GM12891 (cell line): Measurements from ENCODE around the gene HMG20A. TPM values are rescaled to one million over a fixed set of nuclear protein-coding genes. Genes with fewer than 3 reads are reported as not detected.
A peak's percentile ranks its signal among the peaks of the same experiment; 100 is the strongest.

ENCODE experiments used
- DNase-seq: peaks from one replicate; pipeline ENCODE4 v3.0.0; 2011; ENCODE audit warnings: low spot score; ENCODE audit not compliant: insufficient read length
- FAIRE-seq: peaks from 2 replicates; lab custom pipeline; 2011; peaks lifted over from hg19 to GRCh38; lab: Jason Lieb, UNC
- PAX5 ChIP-seq: IDR thresholded peaks from 2 replicates; pipeline ENCODE4 v1.6.1; 2011; ENCODE audit warnings: low read length, moderate library complexity, mild to moderate bottlenecking; ENCODE audit not compliant: insufficient read depth, severe bottlenecking
- POLR2A ChIP-seq: IDR thresholded peaks from 2 replicates; pipeline ENCODE4 v1.6.1; 2011; ENCODE audit warnings: low read depth, low read length, control low read depth
- POLR2AphosphoS5 ChIP-seq: IDR thresholded peaks from 2 replicates; pipeline ENCODE4 v1.6.1; 2011; ENCODE audit warnings: low read depth, low read length, control low read depth
- POU2F2 ChIP-seq: IDR thresholded peaks from 2 replicates; pipeline ENCODE4 v1.6.1; 2011; ENCODE audit warnings: low read depth, mild to moderate bottlenecking, control low read depth, low read length, moderate library complexity
- SPI1 ChIP-seq: IDR thresholded peaks from 2 replicates; pipeline ENCODE4 v1.6.1; 2011; ENCODE audit warnings: low read depth, low read length, control low read depth
- TAF1 ChIP-seq: IDR thresholded peaks from 2 replicates; pipeline ENCODE4 v1.6.1; 2011; ENCODE audit warnings: low read depth, low read length, control low read depth
- polyA plus RNA-seq: library from polyadenylated mRNA; unstranded; fragments of >200 nt; gene quantifications from one replicate; pipeline ENCODE4 v1.2.1, GENCODE V29; 2012; ENCODE audit warnings: low read depth, missing spikeins, inconsistent platforms; ENCODE audit not compliant: missing spikeins

Gene HMG20A
- polyA plus RNA-seq, result 28.8 TPM

GRCh38 chr15:77420610-77421369, at the start of gene HMG20A:
TSS of gene HMG20A (plus strand) at chr15:77420888. CDS start at chr15:77458408, 37,520 bp downstream.
- TF ChIP-seq POU2F2 (no peak; the same call in 1 of the 2 replicates), POLR2A (peak; percentile 83), SPI1 (no peak), POLR2AphosphoS5 (peak; percentile 77), TAF1 (peak; percentile 81), PAX5 (no peak)
- FAIRE-seq (peak; percentile 9), DNase-seq (peak; percentile 30)

DNA sequence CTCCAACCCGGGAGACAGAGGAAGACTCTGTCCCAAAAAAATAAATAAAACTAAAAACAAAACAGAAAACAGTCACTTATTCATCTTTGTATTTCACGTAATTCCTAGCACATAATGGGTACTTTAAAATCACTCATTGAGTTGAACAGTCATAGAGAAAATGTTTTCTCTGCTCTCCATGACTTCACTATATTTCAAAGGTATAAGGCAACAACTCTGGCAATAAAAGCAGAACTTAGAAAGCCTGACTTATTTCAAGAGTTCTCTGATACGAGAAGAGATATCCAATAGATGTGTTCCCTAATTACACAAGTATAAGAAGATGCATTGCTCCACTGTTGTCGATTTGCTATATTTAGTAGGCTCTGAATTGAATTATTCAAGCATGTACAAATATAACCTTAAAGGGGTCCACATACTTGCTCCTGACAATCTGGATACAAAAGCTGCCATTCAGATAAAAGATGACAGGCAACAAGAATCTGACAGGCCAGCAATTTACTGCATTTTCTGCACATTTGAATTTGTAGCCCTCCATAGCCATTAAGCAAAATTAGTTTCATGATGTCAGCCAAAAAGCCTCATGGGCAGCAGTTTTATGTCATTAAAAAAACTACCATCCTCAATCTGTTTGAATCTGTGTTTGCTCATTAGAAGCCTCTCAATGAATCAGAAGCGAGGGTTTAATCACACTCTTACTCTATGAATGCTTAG, 48.7 kb upstream of the HMG20A start:
- FAIRE-seq (peak; percentile 16), DNase-seq (no peak)
- no peak for TF ChIP-seq POLR2A
- peak; percentile 29; the same call in 1 of the 2 replicates for TF ChIP-seq SPI1

GRCh38 chr15:77373441-77373840, 47.2 kb upstream of the HMG20A start:
- no peak for FAIRE-seq
- DNase-seq, result no peak

DNA sequence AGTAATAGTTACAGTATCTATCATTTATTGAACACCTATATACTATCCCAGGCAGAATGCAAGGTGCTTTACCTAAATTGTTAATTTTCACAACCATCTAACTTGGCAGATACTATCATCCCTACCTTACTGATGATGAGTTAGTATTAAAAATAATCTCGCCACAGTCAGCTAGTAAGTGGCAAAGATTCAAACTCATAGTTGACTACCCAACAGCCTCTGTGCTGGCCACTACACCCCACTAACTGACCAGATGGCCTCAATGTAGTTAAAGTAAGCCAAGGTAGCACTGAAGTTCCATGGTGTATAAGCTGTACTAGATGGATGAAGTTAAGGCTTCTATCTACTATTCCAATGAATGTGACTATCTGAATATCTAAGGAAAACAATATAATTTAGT, 45.6 kb upstream of the HMG20A start:
- TF ChIP-seq TAF1 (no peak), SPI1 (no peak), POU2F2 (no peak), POLR2AphosphoS5 (no peak), PAX5 (no peak), POLR2A (no peak)
- no peak for DNase-seq
- no peak for FAIRE-seq

More at GRCh38 chr15:77373441-77373840, 47.2 kb upstream of the HMG20A start:
- TF ChIP-seq POU2F2 (no peak), POLR2A (no peak), PAX5 (no peak), POLR2AphosphoS5 (no peak)

GRCh38 chr15:77376770-77377169, 43.9 kb upstream of the HMG20A start:
- TF ChIP-seq TAF1, result no peak
- TF ChIP-seq POLR2A, result no peak
- TF ChIP-seq POLR2AphosphoS5, result no peak
- TF ChIP-seq POU2F2, result no peak
- no peak for TF ChIP-seq SPI1
- no peak for TF ChIP-seq PAX5
- DNase-seq, result no peak
- FAIRE-seq, result no peak

DNA sequence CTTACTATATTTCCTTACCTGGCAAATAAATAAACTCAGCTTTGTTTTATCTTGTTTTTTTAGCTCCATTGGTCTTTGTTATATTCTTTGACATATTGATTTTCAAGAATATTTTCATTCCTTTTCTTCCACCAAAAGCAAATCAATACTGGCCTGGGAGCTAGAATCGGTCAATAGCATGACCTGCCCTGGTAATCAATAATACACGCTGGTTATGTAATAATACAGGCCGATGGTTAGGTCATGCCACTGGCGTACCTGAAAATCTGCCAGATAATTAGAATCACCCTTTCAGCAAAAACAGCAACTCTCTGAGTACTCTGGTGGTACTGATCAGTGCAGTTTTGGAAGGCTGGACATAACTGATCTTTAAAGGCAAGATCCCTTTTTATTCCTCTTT, 40.7 kb upstream of the HMG20A start:
- FAIRE-seq (peak; percentile 31), DNase-seq (no peak)
- TF ChIP-seq TAF1 (no peak), POLR2AphosphoS5 (no peak), SPI1 (no peak), PAX5 (no peak), POLR2A (no peak), POU2F2 (no peak)

DNA sequence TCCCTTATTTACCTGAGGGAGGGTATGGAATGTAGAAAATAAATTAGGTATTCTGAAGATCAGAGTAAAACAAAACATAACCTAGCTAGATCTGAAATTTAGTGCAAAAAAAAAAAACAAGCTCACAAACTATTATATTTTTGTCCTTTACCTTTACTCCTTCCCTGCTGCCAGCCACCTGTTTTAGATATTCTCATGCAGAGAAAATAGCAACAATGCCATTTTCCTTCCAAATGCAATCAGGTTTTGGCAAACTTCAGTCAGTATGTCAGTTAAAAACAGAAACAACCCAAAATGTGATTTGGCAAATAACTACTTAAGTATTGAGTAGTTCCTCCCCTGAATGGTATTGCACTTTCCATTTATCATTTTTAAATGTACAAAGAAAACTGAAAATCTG, 36.6 kb upstream of the HMG20A start:
- TF ChIP-seq POU2F2, result no peak
- TF ChIP-seq POLR2AphosphoS5, result no peak
- TF ChIP-seq SPI1, result no peak
- TF ChIP-seq POLR2A, result no peak
- no peak for TF ChIP-seq TAF1
- TF ChIP-seq PAX5, result no peak
- DNase-seq (no peak), FAIRE-seq (no peak)

DNA sequence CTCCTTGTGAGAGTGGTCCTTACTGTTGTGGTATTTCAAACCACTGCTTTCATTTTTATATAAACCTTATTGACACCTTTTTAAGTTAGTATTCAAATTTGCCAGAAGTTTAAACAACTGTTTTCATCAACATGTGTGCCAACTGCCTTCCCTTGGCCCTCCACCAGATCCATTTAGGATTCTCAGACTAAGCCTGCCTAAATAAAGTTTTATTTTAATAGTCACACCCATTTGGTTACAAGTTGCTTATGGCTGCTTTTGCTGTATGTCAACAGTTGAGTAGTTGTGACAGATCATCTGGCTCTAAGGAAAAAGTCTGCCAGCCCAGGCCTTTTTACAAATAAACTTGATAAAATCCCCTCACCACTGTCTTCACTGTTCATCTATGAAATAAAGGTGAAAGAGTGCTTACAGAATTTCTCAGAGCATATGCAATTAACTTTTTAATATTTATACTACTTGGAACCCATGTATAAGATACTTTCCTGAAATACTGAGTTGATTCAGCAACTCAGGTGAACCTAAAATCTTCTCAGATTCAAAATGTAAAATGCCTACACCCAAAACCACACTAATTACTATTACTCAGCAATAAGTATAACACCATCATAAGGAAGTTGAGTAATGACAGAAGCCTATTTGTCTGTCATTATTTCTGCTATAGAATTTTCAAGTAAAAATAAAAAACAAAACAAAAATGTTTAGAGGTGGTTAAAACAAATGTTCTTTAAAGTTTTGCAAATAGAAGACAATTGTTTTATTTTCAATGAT, 35.9 kb upstream of the HMG20A start:
- DNase-seq (no peak), FAIRE-seq (no peak)
- no peak for TF ChIP-seq PAX5
- no peak for TF ChIP-seq TAF1
- TF ChIP-seq POLR2AphosphoS5, result no peak
- TF ChIP-seq SPI1, result no peak
- no peak for TF ChIP-seq POU2F2
- TF ChIP-seq POLR2A, result no peak

GRCh38 chr15:77386626-77387025, 34.1 kb upstream of the HMG20A start:
- no peak for TF ChIP-seq POU2F2
- TF ChIP-seq TAF1, result no peak
- TF ChIP-seq POLR2A, result no peak
- TF ChIP-seq POLR2AphosphoS5, result no peak
- FAIRE-seq, result no peak
- no peak for DNase-seq
